ENCODE data around the gene ZNF431. TPM values are rescaled to one million over a fixed set of nuclear protein-coding genes. Genes with fewer than 3 reads are reported as not detected.

The ZNF431 gene
- total RNA-seq, 1 experiment from 2014 or later = 9.2 TPM

- CTCF ChIA-PET = no interaction called here
- H3K4me1 ChIP-seq (ENCODE audit: insufficient read depth, low read length) = no peaks in the 10 kb centered on the region
- H3K9me2 ChIP-seq (replicated peaks; ENCODE audit: low read length) = no peaks in the 10 kb centered on the region
- H3K4me3 ChIP-seq (ENCODE audit: low read length) = no peak overlapping the region
- POLR2A ChIA-PET (ENCODE audit: unreplicated experiment) = no interaction called here
- H3K4me2 ChIP-seq (ENCODE audit: low read length) = no peak overlapping the region
- H3K79me2 ChIP-seq (ENCODE audit: low read length) = no peaks in the 10 kb centered on the region
- H3K27me3 ChIP-seq (ENCODE audit: low read length) = no peaks in the 10 kb centered on the region
- DNase-seq (no peak), ATAC-seq (no peak)
- TF ChIP-seq CTCF (conservative IDR thresholded peaks at IDR 0.05; ENCODE audit: low read depth, low read length) (no peak), EZH2 (IDR thresholded peaks at IDR 0.05; ENCODE audit: low read length, unreplicated experiment) (no peak), EZH2phosphoT487 (IDR thresholded peaks at IDR 0.05; ENCODE audit: borderline replicate concordance, low read length) (no peak)
- peaks cover 22% of the 10 kb centered on the region; the same call in 1 of the 2 replicates for H3K36me3 ChIP-seq (ENCODE audit: low read depth, low read length)
- no peaks in the 10 kb centered on the region for H4K20me1 ChIP-seq (ENCODE audit: low read length)
- H3K27ac ChIP-seq (ENCODE audit: low read length) = no peak overlapping the region
- no peaks in the 10 kb centered on the region for H3K9me3 ChIP-seq (ENCODE audit: low read length)
- H3F3A ChIP-seq (ENCODE audit: low read length, unreplicated experiment) = no peaks in the 10 kb centered on the region
- BruUV-seq (replicated peaks) = no TSS peak
- no peak overlapping the region for H3K9ac ChIP-seq (ENCODE audit: low read length)
- no peak overlapping the region for H2AFZ ChIP-seq (ENCODE audit: low read length)
- intact Hi-C loops (cut with micrococcal nuclease) = no loop called here
Observed at GRCh38 chr19:21109116-21109515, 32.7 kb upstream of the ZNF431 start.

- BruUV-seq (replicated peaks) = no TSS peak
- no peak overlapping the region for H3K4me3 ChIP-seq (ENCODE audit: low read length)
- ChIA-PET POLR2A (ENCODE audit: unreplicated experiment) (no interaction called here), CTCF (no interaction called here)
- H3K27ac ChIP-seq (ENCODE audit: low read length) = no peak overlapping the region
- no peak overlapping the region for H3K4me2 ChIP-seq (ENCODE audit: low read length)
- H4K20me1 ChIP-seq (ENCODE audit: low read length) = no peaks in the 10 kb centered on the region
- no peak overlapping the region for H3K9ac ChIP-seq (ENCODE audit: low read length)
- no peaks in the 10 kb centered on the region for H3K27me3 ChIP-seq (ENCODE audit: low read length)
- H3K9me2 ChIP-seq (replicated peaks; ENCODE audit: low read length) = no peaks in the 10 kb centered on the region
- no peaks in the 10 kb centered on the region for H3K4me1 ChIP-seq (ENCODE audit: insufficient read depth, low read length)
- H2AFZ ChIP-seq (ENCODE audit: low read length) = no peak overlapping the region
- H3K36me3 ChIP-seq (ENCODE audit: low read depth, low read length) = peaks cover 25% of the 10 kb centered on the region
- peaks cover 5% of the 10 kb centered on the region; the same call in 1 of the 2 replicates for H3K9me3 ChIP-seq (ENCODE audit: low read length)
- H3K79me2 ChIP-seq (ENCODE audit: low read length) = no peaks in the 10 kb centered on the region
- DNase-seq (no peak), ATAC-seq (no peak)
- intact Hi-C loops (cut with micrococcal nuclease) = no loop called here
- no peaks in the 10 kb centered on the region for H3F3A ChIP-seq (ENCODE audit: low read length, unreplicated experiment)
- TF ChIP-seq EZH2phosphoT487 (IDR thresholded peaks at IDR 0.05; ENCODE audit: borderline replicate concordance, low read length) (no peak), EZH2 (IDR thresholded peaks at IDR 0.05; ENCODE audit: low read length, unreplicated experiment) (no peak), CTCF (conservative IDR thresholded peaks at IDR 0.05; ENCODE audit: low read depth, low read length) (no peak)
Observed at GRCh38 chr19:21110183-21110582, 31.7 kb upstream of the ZNF431 start.

GRCh38 chr19:21115430-21115829 is 26.4 kb upstream of the ZNF431 start:
- peaks cover 21% of the 10 kb centered on the region for H3K9me3 ChIP-seq (ENCODE audit: low read length)
- H2AFZ ChIP-seq (ENCODE audit: low read length) = no peak overlapping the region
- H3K9me2 ChIP-seq (replicated peaks; ENCODE audit: low read length) = no peaks in the 10 kb centered on the region
- ChIA-PET POLR2A (ENCODE audit: unreplicated experiment) (no interaction called here), CTCF (no interaction called here)
- no peaks in the 10 kb centered on the region for H3K79me2 ChIP-seq (ENCODE audit: low read length)
- no peaks in the 10 kb centered on the region for H3F3A ChIP-seq (ENCODE audit: low read length, unreplicated experiment)
- no peak overlapping the region for H3K4me2 ChIP-seq (ENCODE audit: low read length)
- H4K20me1 ChIP-seq (ENCODE audit: low read length) = no peaks in the 10 kb centered on the region
- no peaks in the 10 kb centered on the region for H3K4me1 ChIP-seq (ENCODE audit: insufficient read depth, low read length)
- H3K9ac ChIP-seq (ENCODE audit: low read length) = no peak overlapping the region
- no peaks in the 10 kb centered on the region for H3K27me3 ChIP-seq (ENCODE audit: low read length)
- peaks cover 50% of the 10 kb centered on the region for H3K36me3 ChIP-seq (ENCODE audit: low read depth, low read length)
- H3K4me3 ChIP-seq (ENCODE audit: low read length) = no peak overlapping the region
- no peak for ATAC-seq
- no TSS peak for BruUV-seq (replicated peaks)
- TF ChIP-seq EZH2 (IDR thresholded peaks at IDR 0.05; ENCODE audit: low read length, unreplicated experiment) (no peak), CTCF (conservative IDR thresholded peaks at IDR 0.05; ENCODE audit: low read depth, low read length) (no peak), EZH2phosphoT487 (IDR thresholded peaks at IDR 0.05; ENCODE audit: borderline replicate concordance, low read length) (no peak)
- no peak for DNase-seq
- intact Hi-C loops (cut with micrococcal nuclease) = no loop called here
- no peak overlapping the region for H3K27ac ChIP-seq (ENCODE audit: low read length)

All from PC-3 (cell line).